Esophagus muscularis mucosa (tissue), 4 donors: ENCODE data around the gene RHBDD3.

ENCODE experiments used
- EP300 ChIP-seq: sonication (generic); formaldehyde crosslinking; IDR thresholded peaks from one replicate; pipeline ENCODE4 v1.6.1; 2017; ENCODE audit warnings: antibody characterized with exemption
- POLR2A ChIP-seq: fragments of 450-650 bp; IDR thresholded peaks from one replicate; pipeline ENCODE4 v1.6.1; 2017; ENCODE audit warnings: antibody characterized with exemption, moderate library complexity, mild to moderate bottlenecking, low read depth
- POLR2AphosphoS5 ChIP-seq, 2 donors: sonication (generic); formaldehyde crosslinking; IDR thresholded peaks; one replicate each; pipeline ENCODE4 v1.6.1; 2017; ENCODE audit warnings: antibody characterized with exemption in 2 of 2
- TF ChIP-seq, protein P1 (sequence below), 3 experiments: fragments of 200-600 bp in 2 of 3; fragments of 450-650 bp in 1 of 3; sonication (generic) in 2 of 3; IDR thresholded peaks; one replicate each; pipeline ENCODE4 v1.5.1; 2017 to 2019; ENCODE audit warnings: antibody characterized with exemption in 3 of 3, mild to moderate bottlenecking in 2 of 3, moderate library complexity in 1 of 3

DNA sequence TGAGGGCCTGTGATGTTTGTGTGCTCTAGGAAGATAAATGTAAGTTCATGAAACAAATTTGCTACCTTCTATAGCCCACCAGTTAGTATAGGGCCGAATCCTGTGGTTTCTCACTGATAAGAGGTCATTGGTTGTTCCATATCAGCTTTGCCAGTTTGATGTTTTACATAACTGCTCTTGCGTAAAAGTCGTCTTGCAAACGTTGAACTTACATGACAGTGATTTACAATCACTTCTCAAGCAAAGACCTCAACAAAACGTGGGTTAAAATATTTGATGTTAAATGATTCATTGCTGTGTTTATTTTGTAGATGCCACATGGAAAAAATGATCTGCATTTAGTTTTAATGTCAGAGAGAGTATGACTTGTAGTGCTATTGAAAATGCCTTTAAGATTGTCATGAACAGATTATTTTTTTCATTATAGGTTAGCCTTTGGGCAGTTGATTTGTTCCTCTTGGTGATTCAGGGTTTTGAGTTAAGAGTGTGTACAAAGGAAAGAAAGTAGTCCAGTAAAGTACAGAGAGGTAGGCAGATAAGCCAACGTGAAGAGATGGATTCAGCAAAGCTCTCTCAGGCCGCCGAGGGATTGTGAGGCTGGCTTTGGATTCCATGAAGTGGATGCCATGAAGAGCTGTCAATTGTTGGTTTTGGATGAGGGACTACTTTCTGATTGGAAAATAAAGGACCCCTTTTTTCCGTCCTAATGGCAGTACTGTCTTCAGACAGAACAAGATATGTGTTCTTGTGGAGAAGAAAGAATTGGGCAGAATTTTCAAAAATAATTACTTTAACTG lies 2.9 kb upstream of the RHBDD3 start:
- TF ChIP-seq, protein P1, sequence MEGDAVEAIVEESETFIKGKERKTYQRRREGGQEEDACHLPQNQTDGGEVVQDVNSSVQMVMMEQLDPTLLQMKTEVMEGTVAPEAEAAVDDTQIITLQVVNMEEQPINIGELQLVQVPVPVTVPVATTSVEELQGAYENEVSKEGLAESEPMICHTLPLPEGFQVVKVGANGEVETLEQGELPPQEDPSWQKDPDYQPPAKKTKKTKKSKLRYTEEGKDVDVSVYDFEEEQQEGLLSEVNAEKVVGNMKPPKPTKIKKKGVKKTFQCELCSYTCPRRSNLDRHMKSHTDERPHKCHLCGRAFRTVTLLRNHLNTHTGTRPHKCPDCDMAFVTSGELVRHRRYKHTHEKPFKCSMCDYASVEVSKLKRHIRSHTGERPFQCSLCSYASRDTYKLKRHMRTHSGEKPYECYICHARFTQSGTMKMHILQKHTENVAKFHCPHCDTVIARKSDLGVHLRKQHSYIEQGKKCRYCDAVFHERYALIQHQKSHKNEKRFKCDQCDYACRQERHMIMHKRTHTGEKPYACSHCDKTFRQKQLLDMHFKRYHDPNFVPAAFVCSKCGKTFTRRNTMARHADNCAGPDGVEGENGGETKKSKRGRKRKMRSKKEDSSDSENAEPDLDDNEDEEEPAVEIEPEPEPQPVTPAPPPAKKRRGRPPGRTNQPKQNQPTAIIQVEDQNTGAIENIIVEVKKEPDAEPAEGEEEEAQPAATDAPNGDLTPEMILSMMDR (IDR thresholded peaks at IDR 0.05), result no peak
- TF ChIP-seq POLR2A, result no peak
- TF ChIP-seq POLR2AphosphoS5 (IDR thresholded peaks at IDR 0.05), result no peak
- no peak for TF ChIP-seq EP300
